Heart right ventricle (tissue), 16 donors: ENCODE measurements around the gene KIF21B. TPM values are rescaled to one million over a fixed set of nuclear protein-coding genes. Genes with fewer than 3 reads are reported as not detected.

Experiments used
- ATAC-seq, 8 donors: fragments of 200-7000 bp; cut with Tn5 transposase; one replicate each; pipeline ENCODE4 v1.9.1; 2020; ENCODE audit warnings: mild to moderate bottlenecking in 8 of 8, moderate library complexity in 8 of 8, moderate number of reproducible peaks in 1 of 8
- DNase-seq, 2 donors: peaks; one replicate each; pipeline ENCODE4 v3.0.0-alpha.2; 2020
- H3K27ac ChIP-seq, 10 donors: fragments of 200-600 bp; sonication (generic) in 2 of 10; one replicate each; pipeline versions ENCODE4 v1.5.0 to v1.8.0; 2020 to 2022; ENCODE audit warnings: mild to moderate bottlenecking in 3 of 10
- H3K27me3 ChIP-seq, 7 donors: fragments of 200-600 bp; one replicate each; pipeline ENCODE4 v1.8.0; 2021 to 2022; ENCODE audit warnings: mild to moderate bottlenecking in 2 of 7
- H3K36me3 ChIP-seq, 9 donors: fragments of 200-600 bp; sonication (generic) in 1 of 9; one replicate each; pipeline versions ENCODE4 v1.5.0 to v1.8.0; 2020 to 2022; ENCODE audit warnings: mild to moderate bottlenecking in 2 of 9
- H3K4me1 ChIP-seq, 9 donors: fragments of 200-600 bp; sonication (generic) in 1 of 9; one replicate each; pipeline versions ENCODE4 v1.5.0 to v1.8.0; 2020 to 2022; ENCODE audit warnings: mild to moderate bottlenecking in 4 of 9
- H3K4me3 ChIP-seq, 10 donors: fragments of 200-600 bp; sonication (generic) in 2 of 10; one replicate each; pipeline versions ENCODE4 v1.5.0 to v1.8.0; 2020 to 2022; ENCODE audit warnings: mild to moderate bottlenecking in 7 of 10, moderate library complexity in 2 of 10
- H3K9me3 ChIP-seq, 11 donors: fragments of 200-600 bp in 10 of 11; sonication (generic) in 2 of 11; one replicate each; pipeline versions ENCODE4 v1.5.0 to v1.8.0; 2013 to 2022; ENCODE audit warnings: mild to moderate bottlenecking in 2 of 11, control low read depth in 1 of 11, moderate library complexity in 1 of 11
- WGBS, 2 donors: extraction: QIAGEN DNeasy Blood & Tissue Kit; methylation state at CpG; one replicate each; pipeline ENCODE4 v1.1.7; 2013; ENCODE audit warnings: inconsistent platforms in 1 of 2; 5-methylcytosine and 5-hydroxymethylcytosine counted together
- intact Hi-C, 10 donors: fragments of 100-400 bp; cut with DNase I; formaldehyde crosslinking; loops; one replicate each; pipeline versions ENCODE4 v1.11.1 to v1.14.2; 2022
- polyA plus RNA-seq, 2 donors: library from polyadenylated mRNA; stranded (reverse); fragments of 200-250 nt; gene quantifications; one replicate each; pipeline ENCODE4 v1.2.3, GENCODE V29; 2013
- total RNA-seq, 10 donors: library from RNA; stranded (reverse); fragmentation: NEBNext Ultra II Directional in 3 of 10; extraction: Animal tissue kit (Norgen Biotek cat#: 25700) in 3 of 10; gene quantifications; one replicate each; pipeline versions ENCODE4 v1.2.1 to v1.2.4, GENCODE V29; 2021 to 2023
- TF ChIP-seq, protein P1 (sequence below), 9 donors: fragments of 200-600 bp; sonication (generic) in 2 of 9; IDR thresholded peaks; one replicate each; pipeline versions ENCODE4 v1.5.0 to v1.8.0; 2021 to 2022; ENCODE audit warnings: antibody characterized with exemption in 9 of 9, mild to moderate bottlenecking in 5 of 9, moderate library complexity in 1 of 9
- donor health status: Arrhythmogenic right ventricular cardiomyopathy.
- donor health status: ischemic (EF 13 %, LVEDD 7.1; RV severe dilation, severe dysfunction).
- donor health status: healthy with polysubstance abuse.
- donor health status: DM: no; HTN: yes; CAD: no.
- donor health status: DM: no; HTN: no; CAD: no.
- donor health status: ischemic (EF 25% LVEDD 6.9; RV normal size, moderate dysfunction).
- donor health status: ischemic (EF 25% LVEDD 5.7; RV mildly dilated, moderate dysfunction).
- donor health status: healthy.
- donor health status: DM: yes; HTN: yes; CAD: no.
- donor health status: Ischemic cardiomyopathy.
- donor health status: ischemic (EF 35%, LVEDD 5.7; RV mildly dilated, moderate dysfunction).
- donor health status: nonischemic (EF 11% LVEDD 7.7; RV severe dilation, severe dysfunction).
- donor health status: DM: yes; HTN: yes; CAD: no.
- donor health status: PGD.
- donor health status: ischemic (EF 29% LVEDD 5.4; RV normal size, mild dysfunction).
- donor health status: nonischemic (EF 23%, LVEDD 6.1; RV moderate dilation, normal function).

KIF21B gene
- total and polyA plus RNA-seq, 12 donors, result 0.10 to 2.6 (median 0.41) TPM

DNA sequence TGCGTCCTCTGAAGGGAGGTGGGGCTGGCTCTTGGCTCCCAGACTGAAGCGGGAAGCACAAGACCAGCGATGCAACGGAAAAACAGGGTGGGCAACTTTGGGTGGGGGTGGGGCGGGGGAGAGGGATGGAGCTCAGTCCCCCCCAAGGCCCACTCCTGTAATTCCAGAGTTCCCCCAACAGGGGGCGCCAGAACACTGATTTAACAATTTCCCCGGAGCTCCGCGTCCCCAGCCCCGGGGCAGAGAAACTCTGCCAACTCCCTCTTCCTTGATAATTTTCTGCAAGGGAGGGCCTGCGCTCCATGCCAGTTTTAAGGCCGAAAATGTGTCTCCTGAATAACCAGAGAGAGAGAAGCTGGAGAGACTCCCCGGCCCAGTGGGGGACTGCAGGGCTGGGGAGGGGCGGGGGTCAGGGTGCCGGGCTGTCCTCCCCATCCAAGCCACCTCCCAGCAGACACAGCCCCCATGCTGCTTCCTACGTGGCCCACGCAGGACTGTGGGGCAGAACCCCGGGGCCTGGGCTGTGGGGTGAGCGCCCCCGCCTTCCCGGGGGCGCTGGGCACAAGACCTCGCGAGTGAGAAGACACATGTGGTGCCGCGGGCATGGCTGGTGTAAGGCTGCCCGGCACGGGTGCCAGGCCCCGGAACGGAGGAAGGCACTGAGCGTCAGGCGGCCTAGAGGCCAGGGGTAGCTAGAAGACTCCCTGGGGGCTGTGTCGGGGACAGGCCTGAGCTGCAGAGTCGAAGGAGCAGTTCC, 51.4 kb downstream of the KIF21B start:
- H3K27me3 ChIP-seq, result peaks cover 0 to 6% (median 0%) of the 10 kb centered on the region in 7 donors
- H3K4me3 ChIP-seq, result peak overlapping the region in 1 of 10 donors; percentile 17
- 51 to 53% methylated on average over 33 to 34 of the region's 34 CpGs for WGBS, 2 donors
- no peak overlapping the region for H3K27ac ChIP-seq
- TF ChIP-seq, protein P1, sequence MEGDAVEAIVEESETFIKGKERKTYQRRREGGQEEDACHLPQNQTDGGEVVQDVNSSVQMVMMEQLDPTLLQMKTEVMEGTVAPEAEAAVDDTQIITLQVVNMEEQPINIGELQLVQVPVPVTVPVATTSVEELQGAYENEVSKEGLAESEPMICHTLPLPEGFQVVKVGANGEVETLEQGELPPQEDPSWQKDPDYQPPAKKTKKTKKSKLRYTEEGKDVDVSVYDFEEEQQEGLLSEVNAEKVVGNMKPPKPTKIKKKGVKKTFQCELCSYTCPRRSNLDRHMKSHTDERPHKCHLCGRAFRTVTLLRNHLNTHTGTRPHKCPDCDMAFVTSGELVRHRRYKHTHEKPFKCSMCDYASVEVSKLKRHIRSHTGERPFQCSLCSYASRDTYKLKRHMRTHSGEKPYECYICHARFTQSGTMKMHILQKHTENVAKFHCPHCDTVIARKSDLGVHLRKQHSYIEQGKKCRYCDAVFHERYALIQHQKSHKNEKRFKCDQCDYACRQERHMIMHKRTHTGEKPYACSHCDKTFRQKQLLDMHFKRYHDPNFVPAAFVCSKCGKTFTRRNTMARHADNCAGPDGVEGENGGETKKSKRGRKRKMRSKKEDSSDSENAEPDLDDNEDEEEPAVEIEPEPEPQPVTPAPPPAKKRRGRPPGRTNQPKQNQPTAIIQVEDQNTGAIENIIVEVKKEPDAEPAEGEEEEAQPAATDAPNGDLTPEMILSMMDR (IDR thresholded peaks at IDR 0.05), result peak; percentile 91 to 99 (median 95)
- intact Hi-C loops, result loop anchor here (1.0 to 10.0 kb wide), 13 partner anchors 67 to 255 kb away; partner anchors contain the start of gene CACNA1S (in 5 of the 10)
- peak; percentile 60 to 61 for DNase-seq
- ATAC-seq, result peak; percentile 23 to 54 (median 47)
- H3K4me1 ChIP-seq, result peaks cover 0 to 9% (median 3%) of the 10 kb centered on the region in 9 donors
- H3K36me3 ChIP-seq, result peaks cover 0 to 28% (median 0%) of the 10 kb centered on the region in 9 donors
- no peaks in the 10 kb centered on the region for H3K9me3 ChIP-seq

DNA sequence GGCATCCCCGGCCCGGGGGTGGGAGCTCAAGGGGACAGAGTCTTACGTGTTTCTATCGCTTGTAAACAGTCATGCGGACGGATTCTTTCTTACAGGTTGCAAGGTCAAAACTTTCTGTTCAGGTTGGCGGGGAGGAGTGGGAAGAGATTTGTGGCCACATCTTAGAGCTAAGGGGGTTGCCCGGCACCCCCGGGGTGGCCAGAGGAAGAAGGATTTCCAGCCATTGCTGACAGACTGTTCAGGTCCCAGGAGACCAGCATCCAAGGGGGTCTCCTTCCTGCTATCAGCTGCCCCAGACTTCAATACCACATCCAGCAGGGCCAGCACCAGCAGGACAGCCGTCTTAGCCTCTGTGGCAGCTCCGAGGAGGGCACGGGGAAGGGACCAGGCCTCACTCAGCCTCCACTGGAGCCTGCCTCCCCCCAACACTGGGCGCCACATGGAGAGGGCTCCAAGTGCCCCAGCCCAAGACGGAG, 52.0 kb downstream of the KIF21B start:
- H3K4me3 ChIP-seq, result no peak overlapping the region
- intact Hi-C loops, result loop anchor here in 9 of 10 donors (2.0 to 10.0 kb wide), 7 partner anchors 71 to 256 kb away; partner anchors contain the start of gene CACNA1S (in 5 of the 9)
- no peaks in the 10 kb centered on the region for H3K9me3 ChIP-seq
- peaks cover 0 to 9% (median 3%) of the 10 kb centered on the region in 9 donors for H3K4me1 ChIP-seq
- H3K36me3 ChIP-seq, result peaks cover 0 to 21% (median 0%) of the 10 kb centered on the region in 9 donors
- WGBS, 2 donors, result 85 to 91% methylated on average over 14 of the region's 14 CpGs
- DNase-seq (no peak), ATAC-seq (peak in 1 of 8 donors; percentile 21)
- no peak overlapping the region for H3K27ac ChIP-seq
- TF ChIP-seq, protein P1 (IDR thresholded peaks at IDR 0.05), result no peak
- H3K27me3 ChIP-seq, result peaks cover 0 to 6% (median 0%) of the 10 kb centered on the region in 7 donors

DNA sequence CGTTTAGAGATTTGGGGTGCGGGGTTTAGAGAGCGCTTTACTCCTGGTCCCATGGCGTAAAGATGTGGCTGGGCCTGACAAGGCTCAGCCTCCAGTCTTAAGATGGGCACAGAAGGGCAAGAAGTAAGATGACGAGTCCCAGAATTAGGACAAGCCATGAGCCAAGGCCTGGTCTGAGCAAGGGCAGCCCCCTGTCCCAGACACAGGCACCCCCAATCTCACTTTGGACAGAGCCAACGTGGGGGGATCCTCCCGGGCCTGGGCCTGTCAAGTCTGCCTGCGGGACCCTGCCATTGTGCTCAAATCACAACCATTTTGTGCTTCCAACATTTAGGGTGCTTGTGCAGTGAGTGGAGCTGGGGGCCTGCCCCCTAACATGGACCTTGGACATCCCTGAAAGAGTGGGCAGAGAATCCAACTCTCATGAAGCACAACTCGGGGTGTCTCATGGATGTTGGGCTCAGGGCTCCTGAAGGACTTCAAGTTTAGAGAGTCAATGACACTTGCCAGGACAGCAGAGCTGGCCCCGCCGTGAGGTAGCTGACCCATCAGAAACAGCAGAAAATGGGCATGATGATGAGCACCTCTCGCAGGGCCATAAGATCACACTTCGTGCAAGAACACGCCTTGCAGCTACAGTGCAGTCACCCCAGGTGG, 52.6 kb downstream of the KIF21B start:
- Histone ChIP-seq H3K4me1 (peaks cover 0 to 9% (median 3%) of the 10 kb centered on the region in 9 donors), H3K9me3 (no peaks in the 10 kb centered on the region), H3K4me3 (no peak overlapping the region), H3K27ac (no peak overlapping the region), H3K27me3 (peaks cover 0 to 6% (median 0%) of the 10 kb centered on the region in 7 donors), H3K36me3 (peaks cover 0 to 17% (median 0%) of the 10 kb centered on the region in 9 donors)
- no peak for DNase-seq
- ATAC-seq, result no peak
- 93 to 95% methylated on average over 14 of the region's 14 CpGs for WGBS, 2 donors
- intact Hi-C loops, result loop anchor here in 9 of 10 donors (1.0 to 10.0 kb wide), 8 partner anchors 71 to 256 kb away; partner anchors contain the start of gene CACNA1S (in 5 of the 9)
- TF ChIP-seq, protein P1 (IDR thresholded peaks at IDR 0.05), result no peak
